Activated effector memory CD4-positive, alpha-beta T cell treated with anti-CD3 and anti-CD28 coated beads, Interleukin-2, amount 50 U/mL, for 16 hours (primary cell): ENCODE measurements around the gene USF3.

Experiments
- DNase-seq: peaks from one replicate; pipeline ENCODE4 v3.0.0-alpha.2; 2020

The USF3 gene, protein sequence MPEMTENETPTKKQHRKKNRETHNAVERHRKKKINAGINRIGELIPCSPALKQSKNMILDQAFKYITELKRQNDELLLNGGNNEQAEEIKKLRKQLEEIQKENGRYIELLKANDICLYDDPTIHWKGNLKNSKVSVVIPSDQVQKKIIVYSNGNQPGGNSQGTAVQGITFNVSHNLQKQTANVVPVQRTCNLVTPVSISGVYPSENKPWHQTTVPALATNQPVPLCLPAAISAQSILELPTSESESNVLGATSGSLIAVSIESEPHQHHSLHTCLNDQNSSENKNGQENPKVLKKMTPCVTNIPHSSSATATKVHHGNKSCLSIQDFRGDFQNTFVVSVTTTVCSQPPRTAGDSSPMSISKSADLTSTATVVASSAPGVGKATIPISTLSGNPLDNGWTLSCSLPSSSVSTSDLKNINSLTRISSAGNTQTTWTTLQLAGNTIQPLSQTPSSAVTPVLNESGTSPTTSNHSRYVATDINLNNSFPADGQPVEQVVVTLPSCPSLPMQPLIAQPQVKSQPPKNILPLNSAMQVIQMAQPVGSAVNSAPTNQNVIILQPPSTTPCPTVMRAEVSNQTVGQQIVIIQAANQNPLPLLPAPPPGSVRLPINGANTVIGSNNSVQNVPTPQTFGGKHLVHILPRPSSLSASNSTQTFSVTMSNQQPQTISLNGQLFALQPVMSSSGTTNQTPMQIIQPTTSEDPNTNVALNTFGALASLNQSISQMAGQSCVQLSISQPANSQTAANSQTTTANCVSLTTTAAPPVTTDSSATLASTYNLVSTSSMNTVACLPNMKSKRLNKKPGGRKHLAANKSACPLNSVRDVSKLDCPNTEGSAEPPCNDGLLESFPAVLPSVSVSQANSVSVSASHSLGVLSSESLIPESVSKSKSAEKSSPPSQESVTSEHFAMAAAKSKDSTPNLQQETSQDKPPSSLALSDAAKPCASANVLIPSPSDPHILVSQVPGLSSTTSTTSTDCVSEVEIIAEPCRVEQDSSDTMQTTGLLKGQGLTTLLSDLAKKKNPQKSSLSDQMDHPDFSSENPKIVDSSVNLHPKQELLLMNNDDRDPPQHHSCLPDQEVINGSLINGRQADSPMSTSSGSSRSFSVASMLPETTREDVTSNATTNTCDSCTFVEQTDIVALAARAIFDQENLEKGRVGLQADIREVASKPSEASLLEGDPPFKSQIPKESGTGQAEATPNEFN (N-terminal part only)

DNA sequence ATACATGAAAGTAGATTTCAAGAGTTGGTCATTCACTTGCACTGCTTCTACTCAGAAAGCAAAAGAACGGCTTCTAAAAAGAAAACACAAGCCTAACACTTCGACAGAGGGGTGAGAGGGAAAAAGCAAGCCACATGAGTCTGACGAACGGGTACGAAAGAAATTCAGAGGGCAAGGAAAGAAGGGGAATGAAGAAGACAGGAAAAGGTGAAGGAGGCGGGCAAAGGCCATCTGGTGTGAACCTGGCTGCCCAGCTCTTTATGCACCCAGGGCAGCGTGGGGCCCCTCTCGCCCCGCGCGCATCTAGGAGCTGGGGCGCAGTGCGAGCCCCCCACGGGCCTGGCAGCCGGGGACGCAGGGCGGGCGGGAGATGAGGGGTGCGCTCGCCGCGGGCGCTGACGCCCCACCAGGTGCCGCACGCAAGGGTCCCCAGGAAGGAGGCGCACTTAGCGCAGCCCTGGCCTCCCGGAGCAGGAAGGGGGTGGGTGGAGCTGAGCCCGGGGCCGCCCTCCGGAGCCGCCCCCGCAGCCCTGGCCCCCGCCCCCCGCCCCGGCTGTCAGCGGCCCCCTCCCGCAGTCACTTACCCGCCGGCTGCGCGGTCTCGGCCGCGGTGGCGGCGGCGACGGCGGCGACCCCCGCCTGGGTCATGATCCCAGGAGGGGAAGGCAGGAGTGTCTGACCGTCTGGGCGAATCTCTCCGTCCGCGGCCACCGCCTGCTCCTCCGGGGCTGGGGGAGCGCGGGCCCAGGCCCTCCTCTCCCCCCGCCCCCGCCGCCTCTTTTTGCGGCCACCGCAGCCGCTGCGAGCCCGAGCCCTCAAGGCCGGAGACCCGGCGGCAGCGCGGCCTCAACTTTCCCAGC, at the start of gene USF3:
USF3 (minus strand) TSS at position 857 of the 860 bp plus-strand sequence. CDS start 21,764 bp downstream, outside the sequence.
- DNase-seq = peak; percentile 93

DNA sequence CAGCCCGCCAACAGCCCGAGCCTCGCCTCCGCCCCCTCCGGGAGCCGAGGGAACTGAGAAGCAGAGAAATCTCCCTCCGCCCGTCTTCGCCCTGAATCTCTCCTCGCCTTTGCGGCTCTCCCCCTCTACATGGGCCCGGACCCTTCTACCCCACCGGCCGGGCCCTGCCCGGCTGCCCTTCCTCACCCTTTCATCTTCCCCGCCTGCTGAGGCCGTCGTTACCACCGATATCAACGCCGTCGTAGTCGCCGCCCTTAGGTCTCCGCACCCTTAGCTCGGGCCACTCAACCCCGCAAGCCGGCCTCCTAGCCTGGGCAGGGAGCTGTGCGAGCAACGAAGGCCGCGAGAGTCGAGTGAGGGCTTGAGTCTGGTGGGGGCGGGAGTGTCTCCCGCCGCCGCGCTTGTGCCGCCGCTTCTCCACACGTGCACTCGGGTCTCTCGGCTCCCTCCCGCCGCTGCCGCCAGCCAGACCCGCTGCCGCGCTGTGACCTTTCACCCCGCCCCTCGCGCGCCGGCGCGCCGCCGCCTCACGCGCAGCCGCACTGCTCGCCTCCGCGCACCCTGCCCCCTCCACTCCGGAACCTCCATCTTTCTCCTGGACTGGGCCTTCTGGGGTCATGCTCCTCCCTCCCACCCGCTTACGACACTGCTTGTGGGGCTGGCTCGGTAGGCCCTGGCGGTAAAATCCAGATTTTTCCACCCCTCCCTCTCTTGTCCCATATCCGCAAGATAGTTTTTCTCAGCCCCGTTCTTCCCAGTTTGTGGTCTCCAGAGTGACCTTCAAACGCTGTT, 49.5 kb upstream of the USF3 start, which contains the start of gene NAA50:
NAA50 (minus strand) TSS at position 494 of the 792 bp plus-strand sequence; CDS start at position 194, 300 bp downstream.
- DNase-seq = peak; percentile 98

DNA sequence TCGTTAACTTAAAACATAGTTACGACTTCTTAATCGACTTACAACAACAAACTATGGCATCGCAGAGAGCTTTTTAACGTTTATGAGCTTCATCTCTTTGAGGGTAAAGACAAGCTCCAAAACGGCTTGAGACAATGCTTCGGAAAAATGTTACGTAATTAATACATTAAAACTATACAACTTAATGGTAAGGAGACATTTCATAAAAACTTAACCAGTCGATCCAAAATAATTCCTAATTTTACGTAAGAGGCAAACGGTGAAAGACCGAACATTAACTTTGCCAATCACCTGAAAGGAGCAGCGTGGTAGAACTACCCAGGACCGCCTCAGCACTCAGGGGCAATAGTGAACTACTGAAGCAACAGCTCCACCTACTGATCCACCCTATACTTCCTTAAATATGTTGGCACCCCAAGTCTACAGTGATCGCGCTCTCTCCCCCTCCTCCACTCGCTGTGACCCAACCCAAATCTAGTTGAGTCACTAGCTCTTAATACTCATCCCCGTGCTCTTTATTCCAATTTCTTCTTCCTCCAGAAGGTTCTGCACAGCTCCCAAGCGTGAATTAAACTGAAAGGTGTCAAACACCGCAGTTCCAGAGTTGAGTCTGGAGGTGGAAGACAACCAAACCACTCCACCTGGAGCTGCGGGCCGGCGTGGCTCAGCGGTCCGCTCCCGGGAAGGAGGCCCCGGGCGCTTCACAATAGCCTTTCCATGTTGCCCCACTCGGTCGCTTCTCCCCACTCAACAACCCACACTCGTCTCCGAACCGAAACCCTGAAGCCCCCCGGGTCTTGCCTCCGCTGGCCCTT, 48.7 kb upstream of the USF3 start:
- DNase-seq = peak; percentile 91

DNA sequence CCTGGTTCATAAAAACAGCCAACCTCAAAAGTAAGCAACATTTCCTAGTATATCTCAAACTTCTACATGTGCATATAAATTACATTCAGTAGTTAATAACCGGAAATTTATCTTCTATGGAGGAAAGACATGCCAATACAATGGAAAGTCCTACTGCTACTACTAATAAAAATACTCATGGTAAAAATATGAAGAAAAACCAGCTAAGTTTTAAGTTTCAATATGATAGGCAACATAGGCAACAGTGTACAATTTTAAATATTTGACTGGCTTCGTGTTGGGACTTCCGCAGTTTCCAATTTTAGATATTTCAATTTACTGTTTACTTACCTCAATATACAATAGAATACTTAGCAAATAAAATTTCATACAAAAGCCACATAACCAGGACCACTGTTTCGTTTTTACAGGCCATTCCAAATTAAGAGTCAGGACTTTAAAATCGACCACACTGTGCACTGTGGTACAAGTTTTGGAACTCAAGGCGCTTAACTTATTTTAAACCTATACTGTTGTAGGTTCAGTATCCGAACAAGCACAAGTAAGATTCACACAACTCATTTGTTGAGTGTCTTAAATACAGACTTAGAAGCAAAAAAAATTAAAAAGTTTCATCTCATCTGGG, 46.7 kb upstream of the USF3 start:
- DNase-seq = no peak

DNA sequence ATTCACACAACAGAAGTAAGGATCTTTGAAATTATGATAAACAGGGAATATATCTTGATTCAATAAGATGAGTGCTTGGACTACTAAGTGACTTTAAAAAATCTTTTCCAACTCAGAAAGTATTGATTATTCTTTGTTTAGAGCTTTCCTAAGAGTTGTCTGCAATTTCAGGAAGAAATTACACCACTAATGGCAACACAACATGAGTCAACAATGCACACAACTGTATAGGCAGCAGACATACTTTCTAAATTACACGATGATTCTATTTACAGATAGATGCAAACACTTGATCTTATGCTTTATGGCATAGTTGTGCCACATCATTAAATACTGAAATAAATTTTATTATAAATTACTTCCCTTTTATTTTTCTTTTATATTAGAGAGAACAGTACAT, 45.2 kb upstream of the USF3 start:
- no peak for DNase-seq

DNA sequence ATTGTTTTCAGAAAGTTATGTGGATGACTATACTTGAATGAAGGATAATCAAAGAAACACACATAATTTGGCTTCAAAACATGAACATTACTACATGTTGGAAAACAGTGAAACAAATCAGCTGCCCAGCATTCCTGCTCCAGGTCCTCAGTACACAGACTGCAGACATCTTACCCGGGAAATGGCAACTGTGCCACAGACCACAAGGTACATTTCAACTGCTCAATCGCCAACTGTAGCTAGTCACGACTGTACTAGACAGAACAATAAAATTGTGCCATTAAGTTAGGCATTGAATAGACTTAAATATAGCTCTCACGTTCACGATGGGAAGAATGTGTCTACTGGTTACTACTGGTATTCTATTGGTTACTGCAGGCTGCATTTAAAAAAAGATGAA, 44.6 kb upstream of the USF3 start:
- no peak for DNase-seq

DNA sequence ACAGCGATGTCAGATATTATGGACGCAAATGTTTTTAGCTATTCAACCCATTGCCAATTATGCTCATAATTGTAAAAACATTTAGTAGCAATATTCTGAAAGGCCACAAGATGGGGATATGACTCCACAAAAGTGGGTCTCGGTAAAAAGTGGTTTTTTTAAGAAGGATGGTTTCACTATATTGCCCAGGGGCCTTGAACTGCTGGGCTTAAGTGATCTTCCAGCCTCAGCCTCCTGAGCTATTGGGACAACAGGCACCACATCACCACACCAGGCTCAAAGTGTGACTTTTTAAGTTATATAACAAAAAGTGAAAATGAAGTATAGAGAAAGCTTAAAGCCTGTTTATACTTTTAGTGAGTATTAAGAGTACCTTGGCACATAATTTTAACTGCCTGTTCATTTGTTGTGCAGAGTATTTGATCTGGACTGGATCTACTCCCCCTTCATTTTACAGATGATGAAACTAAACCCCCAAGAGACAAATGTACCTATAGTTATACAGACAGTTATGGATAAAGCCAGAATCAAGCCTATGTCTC, 40.2 kb upstream of the USF3 start:
- DNase-seq = no peak

DNA sequence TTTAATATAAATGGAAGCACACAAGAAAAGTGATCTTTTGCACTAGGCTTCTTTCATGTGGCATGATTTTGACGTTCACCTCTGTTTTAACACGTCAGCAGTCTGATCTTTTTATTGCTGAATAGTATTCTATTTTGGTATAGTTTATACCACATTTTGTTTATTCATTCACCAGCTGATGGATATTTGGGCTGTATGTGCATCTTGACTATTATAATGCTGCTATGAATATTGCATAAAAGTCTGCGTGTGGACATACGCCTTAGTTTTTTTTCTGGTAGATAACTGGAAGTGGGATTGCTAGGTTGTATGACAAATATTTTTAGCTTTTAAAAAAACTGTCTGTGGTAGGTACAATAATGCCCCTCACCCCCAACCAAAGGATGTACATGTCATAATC, 35.3 kb upstream of the USF3 start:
- DNase-seq = no peak

DNA sequence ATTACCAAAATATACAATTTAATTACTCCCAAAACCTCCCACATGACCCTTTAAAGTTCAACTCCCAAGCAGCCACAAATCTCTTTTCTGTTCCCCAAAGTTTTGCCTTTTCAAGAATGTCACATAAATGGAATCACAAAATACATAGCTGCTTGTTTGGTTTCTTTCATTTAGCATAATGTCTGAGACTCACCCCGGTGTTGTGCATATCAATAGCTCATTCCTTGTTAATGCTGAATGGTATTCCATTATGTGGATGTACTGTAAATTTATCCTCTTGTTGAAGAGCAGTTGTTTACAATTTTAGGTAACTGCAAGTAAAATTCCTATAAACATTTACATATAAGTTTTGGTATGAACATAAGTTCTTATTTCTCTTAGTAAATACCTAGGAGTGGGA, 34.1 kb upstream of the USF3 start:
- no peak for DNase-seq

DNA sequence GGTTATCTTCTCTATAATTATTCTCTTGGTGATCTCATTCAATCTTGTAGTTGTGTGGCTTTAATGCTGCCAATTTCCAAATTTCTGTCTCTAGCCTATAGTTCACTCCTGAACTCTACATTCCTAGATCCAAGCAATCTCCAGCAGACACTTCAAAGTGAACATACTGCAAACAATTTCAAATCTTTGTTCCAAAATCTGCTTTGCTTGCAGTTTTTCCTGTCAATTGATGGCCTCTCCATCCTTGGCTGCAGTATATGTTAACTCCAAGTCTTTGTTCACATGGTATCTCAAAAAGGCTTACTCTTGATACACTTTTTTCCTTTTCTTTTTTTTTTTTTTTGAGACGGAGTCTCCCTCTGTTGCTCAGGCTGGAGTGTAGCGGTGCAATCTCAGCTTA, 32.2 kb upstream of the USF3 start:
- DNase-seq = no peak

DNA sequence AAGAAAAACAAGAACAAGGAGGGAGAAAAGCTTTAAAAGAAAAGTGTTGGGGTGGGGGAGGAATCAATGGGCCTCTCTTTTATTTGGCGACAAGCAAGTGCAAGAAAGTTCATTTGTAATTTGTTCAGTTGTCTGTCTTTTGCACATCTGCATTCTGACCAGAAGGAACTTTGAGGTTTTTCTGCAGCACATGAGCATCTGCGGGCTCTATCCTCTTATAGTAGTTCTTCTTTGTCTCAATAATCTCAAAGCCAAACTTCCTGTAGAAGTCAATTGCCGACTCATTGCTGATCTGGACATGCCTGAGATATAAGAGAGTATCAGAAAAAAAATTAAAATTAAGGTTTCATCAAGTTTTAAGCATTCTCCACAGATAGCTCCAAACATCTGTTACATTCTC, 25.2 kb upstream of the USF3 start:
- DNase-seq = no peak

DNA sequence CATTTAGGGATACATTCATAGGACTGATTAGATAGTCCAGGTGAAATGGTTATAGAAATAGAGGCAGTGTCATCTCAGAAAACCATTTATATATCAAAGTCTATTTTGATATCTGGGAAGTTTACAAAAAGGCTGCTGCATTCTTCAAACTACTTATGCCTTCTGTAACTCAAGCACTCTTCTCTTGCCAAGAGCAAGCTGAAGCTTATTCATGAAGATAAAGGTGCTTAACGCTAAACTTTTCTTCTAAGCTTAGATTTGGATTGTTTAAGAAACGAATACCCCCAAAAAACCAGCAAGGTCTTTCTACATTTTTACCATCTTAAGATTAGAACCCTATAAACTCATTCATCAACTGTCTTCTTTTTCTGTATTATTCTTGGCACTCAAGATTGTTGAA, 23.3 kb upstream of the USF3 start:
- no peak for DNase-seq

DNA sequence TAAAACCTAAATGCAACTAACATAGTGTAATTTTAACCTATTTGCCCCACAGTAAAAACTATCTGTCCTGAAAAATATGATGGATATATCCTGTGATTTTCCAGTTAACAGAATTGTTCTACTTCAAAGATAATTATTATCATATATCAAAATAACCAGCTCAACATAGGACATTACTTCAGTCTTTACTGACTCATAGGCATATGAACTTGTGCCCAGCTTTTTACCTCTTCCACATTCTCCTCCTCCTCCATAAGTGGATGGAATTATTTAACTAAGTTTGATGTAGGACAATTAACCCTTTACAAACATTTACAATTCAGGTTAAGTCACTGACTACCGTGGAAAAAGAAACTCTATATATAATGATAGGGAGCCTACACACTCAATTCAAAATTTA, 22.9 kb upstream of the USF3 start:
- no peak for DNase-seq

DNA sequence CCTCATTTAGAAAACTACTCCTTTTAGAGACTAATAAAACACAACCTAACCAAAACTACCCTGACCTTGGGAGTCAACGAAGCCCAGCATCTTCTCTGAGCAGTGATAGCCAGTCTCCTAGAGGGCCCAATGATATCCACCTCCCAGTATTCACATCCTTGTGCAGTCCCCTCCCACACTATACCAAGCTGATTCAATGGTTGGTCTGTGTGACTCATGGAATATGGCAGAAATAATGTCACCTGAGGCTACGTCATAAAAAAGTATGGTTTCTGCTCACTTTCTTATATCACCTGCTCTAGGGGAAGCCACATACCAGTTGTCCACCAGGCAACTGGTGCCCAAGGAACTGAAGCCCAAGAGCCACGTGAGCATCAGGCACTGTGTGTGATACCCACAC, 21.4 kb upstream of the USF3 start:
- DNase-seq = no peak

DNA sequence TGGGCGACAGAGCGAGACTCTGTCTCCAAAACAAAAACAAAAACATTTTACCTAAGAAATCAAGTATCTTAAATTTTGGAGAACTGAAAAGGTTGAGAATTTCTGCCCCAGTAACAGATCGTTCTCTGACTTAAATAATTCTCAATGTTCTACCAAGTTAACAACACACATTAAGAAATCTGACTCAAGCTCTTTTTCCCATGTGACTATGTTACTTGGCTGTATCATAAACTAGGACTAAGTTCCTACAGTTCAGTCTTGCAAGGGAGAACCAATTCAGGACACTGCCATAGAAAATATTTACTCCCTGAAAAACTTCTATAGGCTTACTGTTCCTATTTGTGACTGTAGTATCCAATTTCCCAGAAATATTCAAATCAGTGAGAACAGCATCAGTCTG, 20.9 kb upstream of the USF3 start:
- DNase-seq = no peak

DNA sequence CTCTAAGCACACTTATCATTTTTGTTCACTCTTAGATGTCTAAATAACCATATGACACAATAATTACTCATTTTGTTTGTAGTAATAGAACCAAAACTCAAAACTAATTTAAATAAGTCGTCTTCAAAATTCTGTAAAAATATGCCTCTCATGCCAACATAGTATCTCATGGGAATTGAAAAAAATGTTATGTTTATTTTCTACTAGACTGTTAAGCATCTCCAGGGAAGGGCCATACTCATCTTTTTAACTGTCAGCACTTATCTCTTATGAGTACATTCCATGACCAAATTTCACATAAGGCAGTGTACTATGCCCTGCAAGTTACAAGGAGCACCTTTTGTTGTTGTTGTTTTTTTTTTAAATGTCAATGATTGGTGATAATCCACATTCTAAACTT, 18.3 kb upstream of the USF3 start:
- no peak for DNase-seq

DNA sequence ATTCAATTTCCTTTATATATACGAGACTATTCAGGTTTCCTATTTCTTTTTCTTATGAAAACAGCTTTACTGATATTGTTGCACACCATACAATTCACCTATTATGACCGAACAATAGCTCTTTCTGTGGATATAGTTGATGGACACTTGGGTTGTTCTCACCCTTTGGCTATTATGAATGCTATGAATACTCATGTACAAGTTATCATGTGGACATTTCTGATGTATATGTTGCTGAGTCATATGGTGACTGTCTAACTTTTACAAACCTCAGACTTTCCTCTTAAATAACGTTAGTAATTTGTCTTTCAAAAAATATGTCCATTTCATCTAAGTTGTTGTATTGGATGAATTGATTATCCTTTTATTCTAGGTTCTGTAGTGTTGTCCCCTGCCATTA, 15.7 kb upstream of the USF3 start:
- no peak for DNase-seq

DNA sequence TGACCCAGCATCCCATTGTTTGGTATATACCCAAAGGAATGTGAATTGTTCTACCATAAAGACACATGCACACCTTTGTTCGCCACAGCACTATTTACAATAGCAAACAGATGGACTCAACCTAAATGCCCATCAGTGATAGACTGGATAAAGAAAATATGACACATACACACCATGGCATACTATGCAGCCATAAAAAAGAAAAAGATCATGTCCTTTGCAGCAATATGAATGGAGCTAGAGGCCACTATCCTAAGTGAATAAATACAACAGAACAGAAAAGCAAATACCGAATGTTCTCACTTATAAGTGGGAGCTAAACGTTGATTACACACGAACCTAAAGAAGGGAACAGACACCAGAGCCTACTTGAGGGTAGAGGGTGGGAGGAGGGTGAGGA, 11.4 kb upstream of the USF3 start:
- no peak for DNase-seq

DNA sequence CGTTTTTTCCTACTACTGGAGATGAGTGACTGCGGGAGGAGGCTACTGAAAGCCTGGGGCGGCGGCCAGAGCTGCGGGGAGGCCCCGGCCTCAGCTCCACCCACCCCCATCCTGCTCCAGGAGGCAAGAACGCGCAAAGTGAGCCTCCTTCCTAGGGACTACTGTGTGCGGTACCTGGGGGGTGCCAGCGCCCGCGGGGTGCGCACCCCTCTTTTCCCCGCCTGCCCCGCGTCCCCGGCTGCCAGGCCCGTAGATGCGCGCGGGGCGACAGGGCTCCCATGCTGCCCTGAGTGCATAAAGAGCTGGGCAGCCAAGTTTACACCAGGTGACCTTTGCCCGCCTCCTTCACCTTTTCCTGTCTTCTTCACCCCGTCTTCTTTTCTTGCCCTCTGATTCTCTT, 2.5 kb upstream of the USF3 start:
- no peak for DNase-seq
